ENCODE data around the gene PLCB4. TPM values are rescaled to one million over a fixed set of nuclear protein-coding genes. Genes with fewer than 3 reads are reported as not detected.

PLCB4 gene
- total and polyA plus RNA-seq, 7 donors, result 0.90 to 6.7 (median 2.1) TPM

DNA sequence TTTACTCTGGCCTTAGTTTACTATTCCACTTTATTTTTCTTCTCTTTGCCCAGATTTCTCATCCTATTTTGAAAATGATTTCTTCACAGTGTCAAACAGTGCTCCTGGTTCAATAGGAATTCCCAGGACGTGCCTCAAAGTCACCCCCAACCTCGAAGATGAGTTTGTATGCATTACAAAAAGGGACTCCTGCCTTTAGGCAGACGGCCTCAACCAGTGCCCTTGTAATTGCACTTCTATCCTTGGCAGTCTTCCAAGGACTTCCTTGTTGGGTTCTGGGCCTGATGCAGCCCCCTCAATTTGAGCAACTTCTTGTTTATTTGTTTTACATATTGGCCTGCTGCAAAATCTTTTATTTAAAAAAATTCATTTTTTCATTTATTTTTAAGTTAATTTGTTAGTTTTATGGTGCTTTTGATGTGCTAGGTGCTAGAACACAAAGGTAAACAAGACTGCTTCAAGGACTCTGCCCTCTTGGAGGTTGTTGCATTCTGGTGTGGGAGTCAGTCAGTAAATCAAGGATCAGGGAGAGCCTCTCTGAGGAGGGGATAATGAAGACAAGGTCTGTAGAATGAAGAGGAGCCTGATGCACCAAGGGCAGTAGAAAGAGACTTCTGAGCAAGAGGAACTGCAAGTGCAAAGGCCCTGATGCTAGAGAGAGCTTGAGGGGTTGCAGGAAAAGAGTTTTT, 264.0 kb downstream of the PLCB4 start:
- no peaks in the 10 kb centered on the region for H3K4me1 ChIP-seq
- H3K9me3 ChIP-seq, result no peaks in the 10 kb centered on the region
- H3K27me3 ChIP-seq (ENCODE audit: insufficient read depth in 3 of 3, low read length in 2 of 3), result no peaks in the 10 kb centered on the region
- no peak overlapping the region for H3K4me3 ChIP-seq
- H3K36me3 ChIP-seq (ENCODE audit: insufficient read depth in 1 of 2, low read depth in 1 of 2), result no peaks in the 10 kb centered on the region
- H3K27ac ChIP-seq, result no peak overlapping the region
- ATAC-seq, result no peak
- TF ChIP-seq, protein P1, sequence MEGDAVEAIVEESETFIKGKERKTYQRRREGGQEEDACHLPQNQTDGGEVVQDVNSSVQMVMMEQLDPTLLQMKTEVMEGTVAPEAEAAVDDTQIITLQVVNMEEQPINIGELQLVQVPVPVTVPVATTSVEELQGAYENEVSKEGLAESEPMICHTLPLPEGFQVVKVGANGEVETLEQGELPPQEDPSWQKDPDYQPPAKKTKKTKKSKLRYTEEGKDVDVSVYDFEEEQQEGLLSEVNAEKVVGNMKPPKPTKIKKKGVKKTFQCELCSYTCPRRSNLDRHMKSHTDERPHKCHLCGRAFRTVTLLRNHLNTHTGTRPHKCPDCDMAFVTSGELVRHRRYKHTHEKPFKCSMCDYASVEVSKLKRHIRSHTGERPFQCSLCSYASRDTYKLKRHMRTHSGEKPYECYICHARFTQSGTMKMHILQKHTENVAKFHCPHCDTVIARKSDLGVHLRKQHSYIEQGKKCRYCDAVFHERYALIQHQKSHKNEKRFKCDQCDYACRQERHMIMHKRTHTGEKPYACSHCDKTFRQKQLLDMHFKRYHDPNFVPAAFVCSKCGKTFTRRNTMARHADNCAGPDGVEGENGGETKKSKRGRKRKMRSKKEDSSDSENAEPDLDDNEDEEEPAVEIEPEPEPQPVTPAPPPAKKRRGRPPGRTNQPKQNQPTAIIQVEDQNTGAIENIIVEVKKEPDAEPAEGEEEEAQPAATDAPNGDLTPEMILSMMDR (IDR thresholded peaks at IDR 0.05), result no peak
- WGBS, 3 donors, result 67 to 72% (median 69%) methylated on average over 3 of the region's 3 CpGs
- no peak for DNase-seq
- intact Hi-C loops (cut with DNase I), result loop anchor here in 1 of 2 donors (10.0 kb wide), 1 partner anchor 108 kb away; no protein-coding TSS in a partner anchor

DNA sequence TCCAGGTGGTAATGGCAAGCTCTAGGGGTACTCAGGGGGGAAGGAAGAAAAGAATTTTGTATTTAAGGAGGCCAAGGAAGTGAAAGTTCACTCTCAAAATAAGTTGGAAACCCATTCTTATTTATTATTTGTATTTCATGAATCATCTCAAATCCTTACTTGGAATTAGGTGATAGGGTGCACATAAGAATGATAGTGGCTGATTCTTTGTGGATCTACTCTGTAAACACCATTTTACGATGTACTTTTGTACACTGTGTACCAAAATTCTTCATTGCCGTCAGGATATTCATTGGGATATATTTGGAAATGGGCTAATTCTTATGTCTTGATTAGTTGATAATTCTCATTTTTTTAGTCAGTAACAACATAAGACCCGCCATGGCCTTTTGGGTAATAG, 266.0 kb downstream of the PLCB4 start:
- Histone ChIP-seq H3K9me3 (no peaks in the 10 kb centered on the region), H3K36me3 (ENCODE audit: insufficient read depth in 1 of 2, low read depth in 1 of 2) (no peaks in the 10 kb centered on the region), H3K27ac (no peak overlapping the region), H3K4me1 (no peaks in the 10 kb centered on the region), H3K4me3 (no peak overlapping the region), H3K27me3 (ENCODE audit: insufficient read depth in 3 of 3, low read length in 2 of 3) (no peaks in the 10 kb centered on the region)
- intact Hi-C loops (cut with DNase I), result loop anchor here in 1 of 2 donors (10.0 kb wide), 1 partner anchor 110 kb away; no protein-coding TSS in a partner anchor
- no peak for ATAC-seq
- WGBS, 3 donors, result 91 to 96% (median 94%) methylated on average over 3 of the region's 3 CpGs
- TF ChIP-seq, protein P1 (IDR thresholded peaks at IDR 0.05), result no peak
- no peak for DNase-seq

DNA sequence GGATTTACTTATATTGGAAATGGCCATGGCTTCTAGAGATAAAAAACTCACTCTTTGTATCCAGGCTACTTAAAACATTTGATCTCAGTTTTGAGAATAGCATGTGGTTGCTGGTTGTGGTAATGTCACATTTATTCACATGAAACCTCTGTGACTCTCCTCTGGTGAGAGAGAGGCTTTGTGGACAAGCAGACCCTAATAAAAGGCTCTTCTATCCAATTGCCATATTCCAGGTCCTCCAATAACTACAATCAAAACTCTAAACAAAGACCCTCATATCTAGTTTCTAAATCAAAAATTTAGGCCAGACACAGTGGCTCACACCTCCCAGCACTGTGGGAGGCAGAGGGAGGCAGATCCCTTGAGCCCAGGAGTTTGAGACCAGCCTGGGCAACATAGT, 269.2 kb downstream of the PLCB4 start:
- H3K9me3 ChIP-seq, result no peaks in the 10 kb centered on the region
- H3K27ac ChIP-seq, result no peak overlapping the region
- H3K36me3 ChIP-seq (ENCODE audit: insufficient read depth in 1 of 2, low read depth in 1 of 2), result no peaks in the 10 kb centered on the region
- intact Hi-C loops (cut with DNase I), result loop anchor here in 1 of 2 donors (10.0 kb wide), 1 partner anchor 113 kb away; no protein-coding TSS in a partner anchor
- no peaks in the 10 kb centered on the region for H3K4me1 ChIP-seq
- no peak for ATAC-seq
- no peaks in the 10 kb centered on the region for H3K27me3 ChIP-seq (ENCODE audit: insufficient read depth in 3 of 3, low read length in 2 of 3)
- H3K4me3 ChIP-seq, result no peak overlapping the region
- DNase-seq, result no peak
- TF ChIP-seq, protein P1 (IDR thresholded peaks at IDR 0.05), result no peak

DNA sequence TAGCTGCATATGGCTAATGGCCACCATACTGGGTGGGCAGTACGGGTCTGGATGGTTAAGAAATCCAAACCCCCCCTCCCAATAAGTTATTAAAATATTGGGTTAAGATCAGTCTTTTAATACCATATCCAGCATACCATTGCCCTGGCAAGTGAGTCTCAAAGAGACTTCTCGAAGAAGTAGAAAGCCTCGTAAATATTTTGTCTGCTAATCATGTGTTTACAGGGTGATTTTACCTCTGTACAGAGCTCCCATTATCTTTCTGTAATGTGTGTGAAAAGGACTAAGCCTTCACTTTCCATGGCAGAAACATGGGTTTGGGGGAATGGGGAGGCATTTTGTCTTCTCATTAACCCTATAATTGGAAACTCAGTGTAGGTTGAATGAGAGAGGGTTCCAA, 270.8 kb downstream of the PLCB4 start:
- H3K9me3 ChIP-seq, result no peaks in the 10 kb centered on the region
- H3K4me1 ChIP-seq, result peaks cover 7% of the 10 kb centered on the region
- ATAC-seq (no peak), DNase-seq (no peak)
- intact Hi-C loops (cut with DNase I), result loop anchor here in 1 of 2 donors (10.0 kb wide), 1 partner anchor 115 kb away; no protein-coding TSS in a partner anchor
- no peaks in the 10 kb centered on the region for H3K36me3 ChIP-seq (ENCODE audit: insufficient read depth in 1 of 2, low read depth in 1 of 2)
- no peak overlapping the region for H3K4me3 ChIP-seq
- TF ChIP-seq, protein P1 (IDR thresholded peaks at IDR 0.05), result no peak
- WGBS, 3 donors, result 76 to 97% (median 94%) methylated on average over 3 of the region's 3 CpGs
- no peak overlapping the region for H3K27ac ChIP-seq
- no peaks in the 10 kb centered on the region for H3K27me3 ChIP-seq (ENCODE audit: insufficient read depth in 3 of 3, low read length in 2 of 3)

DNA sequence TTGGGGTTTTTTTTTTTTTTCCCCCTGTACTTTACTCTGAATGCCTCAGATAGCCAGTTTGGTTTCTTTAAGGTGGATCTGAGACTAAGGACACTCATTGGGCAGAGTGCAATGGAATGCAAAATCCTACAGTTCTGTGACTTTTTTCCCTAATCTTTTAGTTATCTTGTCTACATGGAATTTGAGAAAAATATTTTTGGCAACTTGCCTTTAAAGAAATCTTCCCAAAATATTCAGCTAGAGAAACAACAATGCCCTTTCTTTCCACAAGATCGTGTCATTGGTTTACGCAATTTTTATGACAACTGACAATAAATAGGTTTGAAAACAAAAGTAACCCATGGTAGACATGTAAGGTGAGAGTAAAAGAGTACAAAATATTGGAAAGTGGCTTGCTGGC, 273.8 kb downstream of the PLCB4 start:
- Histone ChIP-seq H3K27me3 (ENCODE audit: insufficient read depth in 3 of 3, low read length in 2 of 3) (no peaks in the 10 kb centered on the region), H3K4me1 (peaks cover 16% of the 10 kb centered on the region), H3K27ac (no peak overlapping the region), H3K4me3 (no peak overlapping the region), H3K36me3 (ENCODE audit: insufficient read depth in 1 of 2, low read depth in 1 of 2) (no peaks in the 10 kb centered on the region), H3K9me3 (no peaks in the 10 kb centered on the region)
- DNase-seq, result no peak
- intact Hi-C loops (cut with DNase I), result no loop called here
- no peak for ATAC-seq
- 75 to 88% (median 79%) methylated on average over 2 of the region's 2 CpGs for WGBS, 3 donors
- TF ChIP-seq, protein P1 (IDR thresholded peaks at IDR 0.05), result no peak

Data from psoas muscle (tissue), 8 donors.